ENCODE results near the gene AHR. TPM values are rescaled to one million over a fixed set of nuclear protein-coding genes. Genes with fewer than 3 reads are reported as not detected.

Gene AHR
- total RNA-seq, 1 donor: 35.4 TPM

GRCh38 chr7:17359610-17360009, 61.2 kb downstream of the AHR start:
- no peak overlapping the region for H3K4me3 ChIP-seq (ENCODE audit: low read depth, low read length)
- DNase-seq (ENCODE audit: low read depth): no peak
- TF ChIP-seq CTCF (IDR thresholded peaks at IDR 0.05; ENCODE audit: insufficient read depth, low read depth, low read length): no peak

- TF ChIP-seq CTCF (IDR thresholded peaks at IDR 0.05; ENCODE audit: insufficient read depth, low read depth, low read length): no peak
- no peak overlapping the region for H3K4me3 ChIP-seq (ENCODE audit: low read depth, low read length)
- DNase-seq (ENCODE audit: low read depth): peak; percentile 79
Observed at GRCh38 chr7:17362439-17363105, 64.1 kb downstream of the AHR start.

GRCh38 chr7:17364671-17365070, 66.2 kb downstream of the AHR start:
- DNase-seq (ENCODE audit: low read depth): peak; percentile 36
- H3K4me3 ChIP-seq (ENCODE audit: low read depth, low read length): no peak overlapping the region
- no peak for TF ChIP-seq CTCF (IDR thresholded peaks at IDR 0.05; ENCODE audit: insufficient read depth, low read depth, low read length)

- no peak overlapping the region for H3K4me3 ChIP-seq (ENCODE audit: low read depth, low read length)
- no peak for TF ChIP-seq CTCF (IDR thresholded peaks at IDR 0.05; ENCODE audit: insufficient read depth, low read depth, low read length)
- DNase-seq (ENCODE audit: low read depth): no peak
Observed at GRCh38 chr7:17365775-17366174, 67.3 kb downstream of the AHR start.

- TF ChIP-seq CTCF (IDR thresholded peaks at IDR 0.05; ENCODE audit: insufficient read depth, low read depth, low read length): no peak
- H3K4me3 ChIP-seq (ENCODE audit: low read depth, low read length): no peak overlapping the region
- no peak for DNase-seq (ENCODE audit: low read depth)
Observed at GRCh38 chr7:17367502-17367901, 69.0 kb downstream of the AHR start.

- no peak overlapping the region for H3K4me3 ChIP-seq (ENCODE audit: low read depth, low read length)
- DNase-seq (ENCODE audit: low read depth): no peak
- no peak for TF ChIP-seq CTCF (IDR thresholded peaks at IDR 0.05; ENCODE audit: insufficient read depth, low read depth, low read length)
Observed at GRCh38 chr7:17368856-17369524, 70.5 kb downstream of the AHR start.

Measured in fibroblast of villous mesenchyme (primary cell).